CD8-positive, alpha-beta memory T cell (primary cell): ENCODE data around the gene PIERCE2. TPM values are rescaled to one million over a fixed set of nuclear protein-coding genes. Genes with fewer than 3 reads are reported as not detected.
"Not testable (repeated sequence)": the region's sequence is repeated elsewhere in the genome, so short reads cannot be mapped to it uniquely, and the experiment has no call there.

Experiments used
- CTCF ChIA-PET: fragments of 350-600 bp; sonication (Branson Sonifier 250); formaldehyde crosslinking; loops from one replicate; lab custom pipeline; 2021; ENCODE audit warnings: antibody characterized with exemption; lab: Charles Lee
- POLR2A ChIA-PET: fragments of 350-600 bp; sonication (Branson Sonifier 250); formaldehyde crosslinking; loops from one replicate; lab custom pipeline; 2021; ENCODE audit warnings: antibody characterized with exemption; lab: Charles Lee
- DNase-seq, 5 donors: peaks; one replicate each; pipeline versions ENCODE4 v3.0.0 to v3.0.0-alpha.2; 2020 to 2022; ENCODE audit warnings: mixed read lengths in 1 of 5
- H3K27ac ChIP-seq: one replicate; pipeline ENCODE4 v1.7.0; 2013; ENCODE audit warnings: low read depth, mild to moderate bottlenecking, low read length, moderate library complexity
- H3K27me3 ChIP-seq: 2 replicates; pipeline ENCODE4 v1.7.0; 2013; ENCODE audit warnings: low read length, mild to moderate bottlenecking; ENCODE audit not compliant: insufficient read depth, poor library complexity, severe bottlenecking
- H3K36me3 ChIP-seq: 2 replicates; pipeline ENCODE4 v1.7.0; 2013; ENCODE audit warnings: mild to moderate bottlenecking, low read length, moderate library complexity; ENCODE audit not compliant: insufficient read depth
- H3K4me1 ChIP-seq: 2 replicates; pipeline ENCODE4 v1.7.0; 2013; ENCODE audit warnings: mild to moderate bottlenecking, low read length, moderate library complexity; ENCODE audit not compliant: insufficient read depth
- H3K4me3 ChIP-seq: 2 replicates; pipeline ENCODE4 v1.7.0; 2013; ENCODE audit warnings: mild to moderate bottlenecking, low read length
- H3K9me3 ChIP-seq: 2 replicates; pipeline ENCODE4 v1.7.0; 2013; ENCODE audit warnings: mild to moderate bottlenecking, low read length
- H3K27ac Mint-ChIP-seq, 8 donors: one replicate each; pipeline ENCODE4 v1.8.0; 2020 to 2021; ENCODE audit warnings: mixed read lengths in 8 of 8, mild to moderate bottlenecking in 6 of 8, inconsistent platforms in 3 of 8, moderate library complexity in 3 of 8
- H3K27me3 Mint-ChIP-seq, 2 donors: one replicate each; pipeline ENCODE4 v1.8.0; 2020 to 2021; ENCODE audit warnings: mixed read lengths in 2 of 2, mild to moderate bottlenecking in 1 of 2, moderate library complexity in 1 of 2
- H3K36me3 Mint-ChIP-seq, 3 donors: one replicate each; pipeline ENCODE4 v1.8.0; 2020 to 2021; ENCODE audit warnings: mixed read lengths in 3 of 3, inconsistent platforms in 1 of 3, mild to moderate bottlenecking in 1 of 3
- H3K4me1 Mint-ChIP-seq, 3 donors: one replicate each; pipeline ENCODE4 v1.8.0; 2020 to 2021; ENCODE audit warnings: mixed read lengths in 3 of 3, inconsistent platforms in 1 of 3, mild to moderate bottlenecking in 1 of 3
- H3K4me3 Mint-ChIP-seq, 7 donors: one replicate each; pipeline ENCODE4 v1.8.0; 2020 to 2021; ENCODE audit warnings: mixed read lengths in 7 of 7, mild to moderate bottlenecking in 6 of 7, moderate library complexity in 4 of 7, inconsistent platforms in 2 of 7
- H3K9me3 Mint-ChIP-seq, 5 donors: one replicate each; pipeline ENCODE4 v1.8.0; 2020 to 2022; ENCODE audit warnings: mixed read lengths in 5 of 5, mild to moderate bottlenecking in 3 of 5, moderate library complexity in 2 of 5, inconsistent platforms in 1 of 5
- polyA plus RNA-seq: library from polyadenylated mRNA; unstranded; fragments of 300-500 nt; fragmentation: Illumina TruSeq; gene quantifications from one replicate; pipeline ENCODE4 v1.2.3, GENCODE V29; 2021
- total RNA-seq, 2 experiments: library from RNA; stranded (reverse); gene quantifications; one replicate each; pipeline ENCODE4 v1.2.3, GENCODE V29; 2021

The PIERCE2 gene
- total and polyA plus RNA-seq, 3 experiments from 2014 or later: 0.44 TPM; not detected in 2

GRCh38 chr15:55402707-55403106 is 5.6 kb upstream of the PIERCE2 start:
- H3K27ac ChIP-seq: peak overlapping the region; percentile 62
- H3K36me3 ChIP-seq: no peaks in the 10 kb centered on the region
- peaks cover 21% of the 10 kb centered on the region for H3K4me1 ChIP-seq
- H3K9me3 ChIP-seq: no peaks in the 10 kb centered on the region
- H3K27ac Mint-ChIP-seq: peak overlapping the region in 5 of 8 donors; percentile 1 to 53 (median 14)
- no peak overlapping the region for H3K4me3 ChIP-seq
- CTCF ChIA-PET: no interaction called here
- POLR2A ChIA-PET: no interaction called here
- H3K4me3 Mint-ChIP-seq: peak overlapping the region in 2 of 7 donors; percentile 15 to 59
- no peak for DNase-seq
- no peaks in the 10 kb centered on the region for H3K9me3 Mint-ChIP-seq
- H3K27me3 ChIP-seq: no peaks in the 10 kb centered on the region
- H3K36me3 Mint-ChIP-seq: peaks cover 4 to 18% (median 11%) of the 10 kb centered on the region in 3 donors
- no peaks in the 10 kb centered on the region for H3K27me3 Mint-ChIP-seq
- H3K4me1 Mint-ChIP-seq: peaks cover 41 to 62% (median 53%) of the 10 kb centered on the region in 3 donors

GRCh38 chr15:55403531-55403930 is 4.8 kb upstream of the PIERCE2 start:
- H3K4me3 ChIP-seq: no peak overlapping the region
- H3K36me3 ChIP-seq: no peaks in the 10 kb centered on the region
- H3K27me3 ChIP-seq: no peaks in the 10 kb centered on the region
- no peak for DNase-seq
- H3K9me3 ChIP-seq: no peaks in the 10 kb centered on the region
- H3K4me3 Mint-ChIP-seq: peak overlapping the region in 3 of 7 donors; percentile 20 to 32 (median 29)
- H3K27me3 Mint-ChIP-seq: peaks cover 0 to 3% of the 10 kb centered on the region in 2 donors
- POLR2A ChIA-PET: no interaction called here
- CTCF ChIA-PET: no interaction called here
- H3K4me1 Mint-ChIP-seq: peaks cover 40 to 67% (median 51%) of the 10 kb centered on the region in 3 donors
- H3K27ac Mint-ChIP-seq: peak overlapping the region in 4 of 8 donors; percentile 25 to 63 (median 34)
- H3K9me3 Mint-ChIP-seq: no peaks in the 10 kb centered on the region
- peak overlapping the region; percentile 62 for H3K27ac ChIP-seq
- peaks cover 4 to 14% (median 7%) of the 10 kb centered on the region in 3 donors for H3K36me3 Mint-ChIP-seq
- peaks cover 22% of the 10 kb centered on the region for H3K4me1 ChIP-seq

- no peaks in the 10 kb centered on the region for H3K9me3 ChIP-seq
- H3K27ac ChIP-seq: peak overlapping the region; percentile 88
- no peaks in the 10 kb centered on the region for H3K27me3 ChIP-seq
- H3K9me3 Mint-ChIP-seq: no peaks in the 10 kb centered on the region
- DNase-seq: no peak
- CTCF ChIA-PET: interaction anchor here (1.2 to 4.1 kb wide), 9 partner anchors 8 to 190 kb away, joined by 3 to 21 read pairs (median 6); partner anchors contain the start of genes PIGB and PIGBOS1
- H3K4me1 ChIP-seq: peaks cover 28% of the 10 kb centered on the region
- peaks cover 0 to 3% of the 10 kb centered on the region in 2 donors for H3K27me3 Mint-ChIP-seq
- H3K4me3 ChIP-seq: peak overlapping the region; percentile 63
- peaks cover 30 to 52% (median 36%) of the 10 kb centered on the region in 3 donors for H3K4me1 Mint-ChIP-seq
- peaks cover 0 to 6% (median 0%) of the 10 kb centered on the region in 3 donors for H3K36me3 Mint-ChIP-seq
- peak overlapping the region; percentile 89 to 97 (median 93) for H3K4me3 Mint-ChIP-seq
- no peaks in the 10 kb centered on the region for H3K36me3 ChIP-seq
- POLR2A ChIA-PET: interaction anchor here (1.9 to 2.0 kb wide), 2 partner anchors 88 to 210 kb away, joined by 12 to 18 read pairs; partner anchors contain the start of genes PIGB, PIGBOS1 and RSL24D1
- peak overlapping the region; percentile 84 to 98 (median 96) for H3K27ac Mint-ChIP-seq
Measured at GRCh38 chr15:55407498-55408011, 740 bp upstream of the PIERCE2 start.

GRCh38 chr15:55408976-55409375 is 681 bp downstream of the PIERCE2 start:
- H3K27me3 Mint-ChIP-seq, H3K9me3 Mint-ChIP-seq, H3K36me3 Mint-ChIP-seq, H3K9me3 ChIP-seq, H3K36me3 ChIP-seq, H3K27me3 ChIP-seq, DNase-seq: not testable (repeated sequence)
- POLR2A ChIA-PET: interaction anchor here (0.6 to 2.0 kb wide), 4 partner anchors 28 to 212 kb away, joined by 3 to 18 read pairs (median 8); partner anchors contain the start of genes PIGB, PIGBOS1 and RSL24D1
- Histone ChIP-seq H3K27ac (peak overlapping the region; percentile 88), H3K4me3 (peak overlapping the region; percentile 63), H3K4me1 (peaks cover 20% of the 10 kb centered on the region)
- H3K27ac Mint-ChIP-seq: peak overlapping the region; percentile 14 to 97 (median 94)
- CTCF ChIA-PET: interaction anchor here (0.6 to 4.1 kb wide), 14 partner anchors 8 to 211 kb away, joined by 3 to 21 read pairs (median 4); partner anchors contain the start of genes PIGB and PIGBOS1
- H3K4me3 Mint-ChIP-seq: peak overlapping the region; percentile 89 to 97 (median 93)
- H3K4me1 Mint-ChIP-seq: peaks cover 16 to 38% (median 22%) of the 10 kb centered on the region in 3 donors

- H3K9me3 Mint-ChIP-seq, H3K4me3 Mint-ChIP-seq, H3K36me3 ChIP-seq, H3K4me1 ChIP-seq, H3K27ac ChIP-seq, H3K9me3 ChIP-seq, DNase-seq, H3K27me3 ChIP-seq, H3K27me3 Mint-ChIP-seq, H3K36me3 Mint-ChIP-seq, POLR2A ChIA-PET, H3K4me1 Mint-ChIP-seq, H3K4me3 ChIP-seq: not testable (repeated sequence)
- CTCF ChIA-PET: interaction anchor here (1.1 kb wide), 1 partner anchor 9 kb away, joined by 3 read pairs; the partner anchor contains the start of gene PIERCE2
- H3K27ac Mint-ChIP-seq: peak overlapping the region in 1 of 8 donors; percentile 12
Measured at GRCh38 chr15:55417678-55418077, 9.4 kb downstream of the PIERCE2 start.

- no peak for DNase-seq
- POLR2A ChIA-PET: interaction anchor here (0.7 kb wide), 1 partner anchor 78 kb away, joined by 3 read pairs; no protein-coding TSS in a partner anchor
Measured at GRCh38 chr15:55420171-55420866, 12.0 kb downstream of the PIERCE2 start.

GRCh38 chr15:55422089-55422488 is 13.8 kb downstream of the PIERCE2 start:
- no peak overlapping the region for H3K4me3 Mint-ChIP-seq
- CTCF ChIA-PET: no interaction called here

More at GRCh38 chr15:55420171-55420866, 12.0 kb downstream of the PIERCE2 start:
- Histone ChIP-seq H3K4me3 (no peak overlapping the region), H3K36me3 (no peaks in the 10 kb centered on the region), H3K9me3 (no peaks in the 10 kb centered on the region), H3K4me1 (no peaks in the 10 kb centered on the region), H3K27me3 (no peaks in the 10 kb centered on the region), H3K27ac (no peak overlapping the region)
- Mint-ChIP-seq H3K4me1 (no peaks in the 10 kb centered on the region), H3K36me3 (no peaks in the 10 kb centered on the region), H3K9me3 (no peaks in the 10 kb centered on the region), H3K27ac (no peak overlapping the region), H3K27me3 (peaks cover 0 to 3% of the 10 kb centered on the region in 2 donors), H3K4me3 (no peak overlapping the region)
- CTCF ChIA-PET: interaction anchor here (0.8 kb wide), 1 partner anchor 19 kb away, joined by 4 read pairs; no protein-coding TSS in a partner anchor

More at GRCh38 chr15:55422089-55422488, 13.8 kb downstream of the PIERCE2 start:
- peaks cover 0 to 3% of the 10 kb centered on the region in 2 donors for H3K27me3 Mint-ChIP-seq
- Histone ChIP-seq H3K9me3 (no peaks in the 10 kb centered on the region), H3K4me3 (no peak overlapping the region), H3K36me3 (no peaks in the 10 kb centered on the region), H3K27ac (no peak overlapping the region), H3K27me3 (no peaks in the 10 kb centered on the region), H3K4me1 (no peaks in the 10 kb centered on the region)
- H3K9me3 Mint-ChIP-seq: no peaks in the 10 kb centered on the region
- H3K36me3 Mint-ChIP-seq: no peaks in the 10 kb centered on the region
- H3K27ac Mint-ChIP-seq: no peak overlapping the region
- no peaks in the 10 kb centered on the region for H3K4me1 Mint-ChIP-seq
- POLR2A ChIA-PET: no interaction called here
- no peak for DNase-seq
